NCI-H146 treated with DMSO at 0.1 percent for 48 hours (cell line): ENCODE results near the gene TTLL11.
"Not testable (repeated sequence)": the region's sequence is repeated elsewhere in the genome, so short reads cannot be mapped to it uniquely, and the experiment has no call there.

Source experiments
- DNase-seq: peaks from one replicate; lab custom pipeline; 2025; ENCODE audit not compliant: unreplicated experiment; lab: John Stamatoyannopoulos, UW

The TTLL11 gene

DNA sequence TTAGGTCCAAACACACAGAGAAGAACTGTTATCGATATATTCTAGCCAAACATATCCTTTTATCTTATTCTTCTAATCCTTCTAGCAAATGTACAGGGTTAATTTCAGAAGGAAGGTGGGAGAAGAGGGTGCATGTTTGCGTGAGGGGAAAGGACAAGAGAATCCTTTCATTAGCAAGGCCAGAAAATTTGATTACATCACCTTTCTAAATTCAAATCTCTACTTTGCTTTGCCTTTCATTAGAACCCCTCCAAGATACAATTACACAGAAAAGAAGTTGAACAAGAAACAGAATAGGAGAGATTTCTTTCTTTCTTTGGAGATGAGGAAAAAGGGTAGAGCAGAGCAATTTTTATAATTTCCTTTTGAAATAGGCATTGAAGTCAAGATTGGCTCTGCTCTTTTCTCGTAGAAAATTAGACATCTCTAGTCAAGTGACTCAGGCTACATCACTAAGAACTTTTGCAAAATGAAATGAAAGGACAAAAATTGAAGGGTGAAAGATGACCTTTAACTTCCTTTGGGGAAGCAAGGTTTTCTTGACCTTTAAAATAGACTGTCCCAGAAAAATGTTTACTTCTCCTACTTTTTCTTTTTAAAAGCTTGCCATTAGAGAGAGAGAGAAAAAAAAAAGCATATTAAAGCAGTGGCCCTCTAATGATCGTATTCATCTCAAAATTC, 81.2 kb downstream of the TTLL11 start:
- no peak for DNase-seq

DNA sequence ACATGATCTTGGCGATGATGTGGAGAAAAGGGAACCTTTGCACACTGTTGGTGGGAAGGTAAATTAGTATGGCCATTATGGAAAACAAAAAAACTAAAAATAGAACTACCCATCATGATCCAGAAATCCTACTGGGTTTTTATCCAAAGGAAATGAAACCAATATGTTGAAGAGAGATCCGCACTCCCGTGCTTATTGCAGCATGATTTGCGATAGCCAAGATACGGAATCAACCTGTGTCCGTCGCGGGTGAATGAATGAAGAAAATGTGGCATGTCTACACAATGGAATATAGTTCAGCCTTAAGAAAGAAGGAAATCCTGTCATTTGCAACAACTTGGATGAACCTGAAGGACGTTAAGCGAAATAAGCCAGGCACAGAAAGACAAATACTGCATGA, 84.5 kb downstream of the TTLL11 start:
- DNase-seq, result no peak

DNA sequence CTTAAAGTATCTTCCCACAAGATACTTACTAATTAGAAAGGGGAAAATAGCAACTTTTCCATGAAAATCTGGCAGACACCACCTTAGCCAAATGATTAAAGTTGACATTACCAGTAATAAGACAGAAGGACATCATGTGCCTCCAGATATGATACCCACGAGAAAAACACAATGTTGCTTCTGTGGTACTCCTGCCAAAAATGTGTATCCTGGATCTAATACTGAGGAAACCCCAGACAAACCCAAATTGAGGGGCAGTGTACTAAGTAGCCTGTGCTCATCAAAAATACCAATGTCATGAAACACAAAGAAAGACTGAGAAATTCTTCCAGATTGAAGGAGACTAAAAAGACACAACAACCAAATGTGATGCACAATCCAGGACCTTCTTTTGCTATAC, 85.3 kb downstream of the TTLL11 start:
- no peak for DNase-seq

DNA sequence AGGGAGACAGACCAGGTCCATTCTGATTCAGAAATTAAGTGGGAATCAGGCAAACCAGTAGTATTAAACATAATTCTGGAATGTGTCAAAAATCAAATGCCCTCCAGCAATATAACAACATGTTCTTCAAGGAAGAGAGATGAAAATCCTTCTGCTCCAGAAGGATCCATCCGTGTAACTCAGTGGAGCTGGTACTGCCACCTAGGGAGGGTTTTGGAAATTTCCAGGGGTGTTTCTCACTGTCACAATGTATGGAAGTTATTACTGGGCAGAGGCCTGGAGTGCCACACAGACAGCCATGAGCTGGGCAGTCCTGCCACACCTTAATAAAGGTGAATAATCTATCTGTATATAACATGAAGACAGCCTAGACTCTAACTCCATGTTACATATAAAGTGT, 87.5 kb downstream of the TTLL11 start:
- DNase-seq, result no peak

DNA sequence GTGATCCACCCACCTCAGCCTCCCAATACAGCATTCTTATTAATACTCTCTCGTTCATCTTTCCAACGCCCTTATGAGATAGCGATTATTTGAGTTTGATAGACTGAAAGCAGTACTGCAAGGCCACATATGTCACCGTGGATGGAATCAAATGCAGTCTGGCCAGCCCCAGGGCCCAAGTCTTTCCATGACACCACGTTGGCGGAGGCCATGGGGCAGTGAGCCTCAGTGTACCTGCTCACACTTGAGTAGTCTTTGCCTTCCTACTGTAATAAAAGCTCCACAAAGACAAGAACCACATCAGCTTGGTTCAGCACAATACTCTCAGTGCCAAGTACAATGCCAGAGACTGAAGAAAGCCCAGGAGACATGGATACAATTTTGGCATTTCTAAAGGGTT, 88.5 kb downstream of the TTLL11 start:
- no peak for DNase-seq

DNA sequence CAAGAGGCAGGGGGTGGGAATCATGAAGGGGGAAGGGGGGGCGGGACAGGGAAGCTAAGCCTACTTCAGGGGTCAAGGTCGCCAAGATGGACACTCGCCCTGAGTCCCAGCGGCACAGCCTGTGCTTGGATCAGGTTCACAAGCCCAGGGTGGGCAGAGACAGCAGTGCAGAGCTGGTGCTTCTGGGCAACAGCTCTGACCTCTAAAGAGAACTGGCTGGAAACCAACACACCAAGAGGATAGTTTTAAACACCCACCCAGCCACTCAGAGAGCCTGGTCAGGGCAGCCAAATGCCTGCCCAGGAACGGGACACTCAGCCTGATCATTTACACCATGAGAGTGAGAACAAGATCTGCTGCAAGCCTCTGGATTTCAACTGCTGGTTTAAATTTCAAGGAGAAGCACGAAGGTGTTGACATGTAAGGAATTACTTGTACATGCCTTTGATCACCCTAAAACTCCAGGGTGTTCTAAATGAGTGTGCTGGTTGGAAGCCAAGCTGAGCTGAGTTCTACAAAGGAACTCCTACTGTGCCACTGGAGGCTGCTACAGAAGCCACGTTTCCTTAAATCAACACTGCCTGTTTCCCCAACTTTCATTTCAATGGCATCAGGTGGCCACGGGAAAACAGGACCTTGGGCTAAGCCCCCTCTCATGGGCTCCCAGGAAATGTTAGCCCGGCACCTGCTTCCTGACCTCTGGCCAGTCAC, 91.5 kb downstream of the TTLL11 start:
- no peak for DNase-seq

DNA sequence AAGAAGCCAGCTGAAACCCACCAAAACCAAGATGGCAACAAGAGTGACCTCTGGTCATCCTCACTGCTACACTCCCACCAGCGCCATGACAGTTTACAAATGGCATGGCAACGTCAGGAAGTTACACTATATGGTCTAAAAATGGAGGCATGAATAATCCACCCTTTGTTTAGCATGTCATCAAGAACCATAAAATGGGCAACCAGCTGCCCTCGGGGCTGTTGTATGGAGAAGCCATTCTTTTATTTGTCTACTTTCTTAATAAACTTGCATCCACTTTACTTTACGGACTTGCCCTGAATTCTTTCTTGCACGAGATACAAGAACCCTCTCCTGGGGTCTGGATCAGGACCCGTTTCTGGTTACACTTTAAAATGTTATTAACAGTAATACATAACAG, 92.6 kb downstream of the TTLL11 start:
- not testable (repeated sequence) for DNase-seq

DNA sequence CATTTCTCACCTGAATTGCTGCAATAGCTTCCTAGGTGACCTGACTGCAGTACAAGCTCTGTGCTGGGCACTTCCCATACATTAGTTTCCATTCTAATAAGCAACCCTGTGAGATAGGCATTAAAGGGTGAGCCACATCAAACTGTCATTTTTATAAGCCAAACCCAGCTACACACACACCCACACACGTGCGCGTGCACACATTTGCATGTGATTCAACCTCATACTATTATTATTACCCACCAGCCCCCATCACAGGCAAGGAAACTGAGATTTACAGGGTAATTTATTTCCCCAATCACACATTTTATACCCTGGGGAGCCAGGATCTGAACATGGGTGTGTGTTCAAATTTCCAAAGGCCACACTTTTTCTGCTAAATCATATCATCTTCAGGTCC, 93.6 kb downstream of the TTLL11 start:
- no peak for DNase-seq

DNA sequence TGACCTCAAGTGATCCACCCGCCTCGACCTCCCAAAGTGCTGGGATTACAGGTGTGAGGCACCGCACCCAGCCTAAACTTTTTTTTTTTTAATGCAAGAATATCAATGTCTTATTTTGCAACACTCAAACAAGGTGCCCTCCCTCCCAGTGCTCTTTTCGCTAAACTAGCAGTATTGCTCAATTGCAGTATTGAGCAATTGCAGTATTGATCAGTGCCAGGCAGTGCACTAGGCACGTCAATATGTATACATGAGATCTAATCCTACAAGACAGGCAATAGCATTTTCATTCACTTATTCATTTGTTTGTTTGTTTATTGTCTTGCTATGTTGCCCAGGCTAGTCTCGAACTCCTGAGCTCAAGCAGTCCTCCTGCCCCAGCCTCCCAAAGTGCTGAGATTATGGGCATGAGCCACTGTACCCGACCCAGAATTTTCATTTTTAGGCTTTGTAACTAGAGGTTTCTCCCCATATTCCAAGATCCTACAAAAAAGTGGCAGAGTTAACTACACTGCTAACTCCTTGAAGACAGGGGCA, 94.5 kb downstream of the TTLL11 start:
- DNase-seq, result no peak

DNA sequence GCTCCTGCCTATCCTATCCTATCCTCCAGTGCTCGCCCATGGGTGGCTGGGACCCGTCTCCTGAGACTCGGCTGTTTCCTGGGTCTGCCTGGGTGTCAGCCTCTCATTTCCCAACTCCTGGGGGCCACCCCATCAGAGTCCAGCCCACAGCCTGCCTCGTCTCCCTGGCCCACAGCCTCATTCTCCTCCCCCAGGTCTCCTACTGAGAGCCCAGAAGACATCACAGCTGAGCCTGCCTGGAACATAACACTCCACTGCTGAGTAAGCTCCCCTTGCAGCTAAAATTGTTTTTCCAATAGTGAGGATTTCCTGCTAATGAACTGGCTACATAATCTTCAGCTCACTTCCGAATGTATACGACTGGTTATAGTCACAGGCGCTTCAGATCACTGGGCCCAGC, 95.3 kb downstream of the TTLL11 start:
- DNase-seq, result no peak

DNA sequence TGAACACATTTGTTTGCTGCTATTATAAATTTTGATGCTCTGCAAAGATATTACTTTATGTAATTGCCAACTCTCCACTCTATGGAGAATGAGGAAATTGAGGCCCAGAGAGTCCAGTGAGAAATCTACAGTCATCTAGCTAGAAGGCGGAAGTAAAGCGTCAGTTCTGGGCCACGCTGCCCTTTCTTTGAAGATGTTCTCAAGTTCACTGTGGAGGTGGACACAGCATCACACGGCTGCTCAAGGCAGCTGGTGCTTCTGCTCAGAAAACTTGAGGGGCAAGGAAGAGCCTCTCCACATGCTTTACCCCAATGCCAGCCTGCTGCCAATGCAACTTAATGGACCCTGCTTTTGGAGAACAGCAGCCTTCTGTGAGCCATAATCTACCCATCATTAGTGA, 96.3 kb downstream of the TTLL11 start:
- DNase-seq, result no peak

DNA sequence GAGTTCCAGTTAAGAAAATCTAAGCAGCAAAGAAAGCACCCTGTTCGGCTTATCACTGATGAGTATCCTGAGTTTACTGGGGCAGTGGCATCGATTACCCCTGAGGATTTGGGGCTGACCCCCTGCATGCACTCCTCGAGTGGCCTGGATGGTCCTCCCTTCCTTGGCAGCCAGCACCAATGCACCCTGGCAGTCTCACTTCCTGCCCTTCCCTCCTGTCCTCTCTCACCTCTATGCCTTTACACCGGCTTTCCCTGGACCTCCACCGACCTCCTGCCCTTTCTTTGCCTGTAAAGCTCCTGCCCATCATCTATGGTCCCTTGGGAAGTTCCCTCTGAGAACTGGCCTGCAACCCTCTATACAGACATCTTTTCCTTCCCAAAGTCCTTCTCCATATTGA, 97.1 kb downstream of the TTLL11 start:
- DNase-seq, result no peak

DNA sequence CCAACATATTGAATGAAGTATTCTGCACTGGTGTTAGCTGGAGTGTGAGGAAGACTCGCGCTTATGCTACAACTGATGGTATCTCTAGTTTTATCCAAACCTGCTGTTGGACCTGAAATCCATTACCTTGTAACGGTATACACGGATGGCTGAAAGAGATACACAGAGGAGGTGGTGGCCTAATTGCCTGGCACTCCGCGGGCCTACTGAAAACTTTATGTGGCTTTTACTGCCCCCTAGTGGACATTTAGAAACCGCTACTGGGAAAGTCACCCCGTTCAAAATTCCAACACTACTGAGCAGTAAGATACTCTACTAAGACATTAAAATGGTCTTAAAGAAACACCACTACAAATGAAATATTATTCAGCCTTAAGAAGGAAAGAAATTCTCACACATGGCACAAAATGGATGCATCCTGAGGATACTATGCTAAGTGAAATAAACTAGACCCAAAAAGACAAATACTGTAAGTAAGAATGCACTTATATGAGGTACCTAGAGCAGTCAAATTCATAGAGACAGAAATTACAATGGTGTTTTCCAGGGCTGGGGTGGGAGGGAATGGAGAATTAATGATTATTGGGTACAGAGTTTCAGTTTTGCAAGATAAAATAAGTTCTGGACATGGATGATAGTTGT, 100.4 kb downstream of the TTLL11 start:
- DNase-seq, result peak; percentile 18

DNA sequence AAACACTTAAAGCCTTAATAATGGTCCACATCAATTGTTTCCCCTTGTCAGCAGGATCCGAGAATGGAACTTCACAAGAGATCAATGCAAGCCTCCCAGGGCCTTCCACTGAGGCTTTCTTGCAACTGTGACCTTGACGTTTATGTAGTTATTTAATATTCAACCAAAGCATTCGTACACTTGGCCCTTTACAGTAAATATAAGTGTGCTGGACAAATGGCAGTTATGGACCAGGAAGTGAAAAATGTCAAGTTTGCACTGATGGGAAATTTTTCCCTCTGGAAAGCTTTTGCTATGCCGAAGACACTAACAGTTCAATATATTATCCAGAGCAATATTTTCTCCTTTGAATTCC, 101.8 kb downstream of the TTLL11 start:
- DNase-seq, result no peak

DNA sequence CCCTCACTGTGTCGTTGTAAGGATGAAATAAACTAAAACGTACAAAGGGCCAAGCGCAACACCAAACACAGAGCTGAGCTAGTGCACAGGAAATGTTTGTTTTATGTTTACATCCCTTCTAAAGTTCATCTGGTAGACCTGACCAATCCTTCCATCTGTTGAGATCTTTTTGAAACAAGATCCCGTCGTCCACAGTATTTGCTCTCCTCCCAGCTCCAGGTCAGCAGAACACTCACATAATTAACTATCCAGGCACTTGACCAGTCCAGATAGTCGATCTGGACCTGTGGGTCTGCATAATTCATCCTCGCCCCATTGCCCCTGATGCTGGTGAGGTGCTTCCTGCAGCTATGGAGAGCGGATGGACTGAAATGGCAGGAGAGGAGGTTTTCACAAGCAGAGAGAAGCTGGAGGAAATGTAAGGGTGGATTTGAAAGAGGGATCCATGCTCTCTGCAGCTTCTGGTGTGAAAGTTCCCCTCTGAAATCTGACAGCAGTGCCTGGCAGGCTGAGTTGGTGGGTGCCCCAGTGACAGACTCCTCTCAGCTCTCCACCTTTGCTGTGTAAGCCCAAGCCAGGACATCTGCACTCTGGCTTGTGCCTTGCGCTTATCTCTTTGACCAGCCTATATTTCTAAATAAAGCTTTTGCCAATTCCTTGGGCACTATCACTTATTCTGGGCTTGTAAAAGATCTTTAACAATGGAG, 102.4 kb downstream of the TTLL11 start:
- no peak for DNase-seq

DNA sequence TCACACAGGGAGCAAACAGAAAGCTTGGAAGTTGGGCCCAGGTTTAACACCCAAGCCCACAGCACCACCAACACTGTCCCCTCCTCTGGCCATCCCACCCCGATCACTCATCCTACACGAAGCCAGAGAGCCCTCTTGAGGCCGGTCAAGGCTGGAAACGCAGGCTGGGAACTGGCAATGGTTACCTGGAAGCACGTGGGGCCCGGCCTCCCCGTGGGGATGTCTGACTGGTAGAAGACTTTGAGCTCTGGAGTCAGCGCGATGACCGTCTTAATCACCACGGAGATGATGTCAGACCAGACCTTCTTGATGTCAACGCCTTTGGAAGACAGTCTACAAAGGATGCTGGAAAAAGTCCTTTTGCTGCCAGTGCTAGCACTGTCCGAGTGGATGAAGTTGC, 104.1 kb downstream of the TTLL11 start:
- no peak for DNase-seq

DNA sequence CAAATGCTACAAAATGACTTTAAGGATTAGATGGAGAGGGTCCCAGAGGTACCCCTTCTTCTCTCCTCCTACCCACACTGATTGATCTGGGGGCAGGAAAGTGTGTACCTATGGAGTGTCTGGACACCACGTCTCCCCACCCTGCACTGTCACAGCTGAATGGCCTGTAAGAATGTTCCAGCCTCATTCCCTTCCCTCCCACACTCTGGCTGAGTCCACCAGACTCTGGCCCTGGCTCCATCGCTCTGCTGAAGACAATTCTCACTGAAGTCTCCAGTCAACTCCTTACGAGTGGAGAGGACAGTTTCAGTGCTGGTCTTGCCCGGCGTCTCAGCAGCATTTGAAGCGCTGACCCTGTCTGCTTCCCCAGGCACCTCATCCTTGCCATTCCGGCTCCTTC, 105.8 kb downstream of the TTLL11 start:
- no peak for DNase-seq

DNA sequence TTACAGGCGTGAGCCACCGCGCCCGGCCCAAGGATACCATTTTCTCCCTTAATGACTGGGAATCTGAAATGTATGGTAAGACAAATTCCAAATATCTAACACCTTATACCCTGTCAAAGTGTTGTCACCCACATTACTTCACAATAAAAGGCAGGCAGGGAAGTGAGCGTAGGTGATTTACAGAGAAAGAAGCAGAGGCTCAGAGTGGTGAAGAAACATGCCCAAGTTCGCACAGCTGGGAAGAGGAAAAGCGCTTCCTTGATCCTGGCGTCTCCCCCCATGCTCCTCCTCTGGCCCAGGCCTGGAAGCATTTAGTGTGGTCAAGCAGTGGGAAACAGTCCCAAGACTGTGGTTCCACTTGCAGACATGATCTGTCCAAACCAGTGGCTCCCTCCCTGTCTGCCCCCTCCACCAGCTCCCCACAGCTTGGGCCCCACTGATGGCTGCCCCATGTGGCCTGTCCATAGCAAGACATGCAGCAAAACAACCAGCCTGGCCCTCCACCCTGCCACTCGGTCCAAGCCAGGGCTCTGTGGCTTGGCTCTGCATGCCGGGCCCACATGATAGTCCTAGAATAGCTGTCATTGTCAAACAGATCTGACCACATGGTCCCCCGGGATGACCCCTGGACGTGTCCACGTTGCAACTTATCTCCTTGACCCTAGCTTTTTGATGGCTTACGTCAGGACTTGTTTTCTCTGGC, 107.2 kb downstream of the TTLL11 start:
- DNase-seq, result no peak

DNA sequence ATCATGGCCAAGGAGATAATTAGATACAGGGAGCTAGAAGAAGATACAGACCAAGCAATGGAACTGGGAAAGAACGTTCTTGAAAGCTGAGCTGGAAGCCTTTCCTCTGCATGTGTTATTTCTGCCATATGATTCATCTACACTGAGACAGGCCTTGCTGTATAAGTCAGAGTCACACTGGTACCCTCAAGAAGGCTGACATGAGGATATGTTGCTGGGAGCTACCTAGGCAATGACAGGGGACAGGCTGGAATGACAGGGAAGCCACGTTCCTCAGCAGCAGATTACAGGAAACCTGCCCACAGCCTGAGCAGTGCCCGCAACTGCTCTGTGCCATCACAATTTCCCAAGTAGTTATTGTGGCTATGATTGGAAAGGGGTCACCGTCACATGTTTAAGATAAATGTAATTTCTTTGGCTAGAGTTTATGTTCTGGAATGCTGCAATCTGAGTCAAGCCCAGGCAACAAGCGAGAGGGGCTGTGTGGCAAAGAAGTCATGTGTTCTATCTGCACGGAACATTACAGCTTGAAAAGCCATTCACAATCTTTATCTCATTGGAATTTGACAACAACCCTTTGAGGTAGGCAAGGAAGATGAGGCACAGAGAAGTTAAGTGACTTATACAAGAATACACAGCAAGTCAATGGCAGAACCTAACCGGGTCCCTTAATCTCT, 108.2 kb downstream of the TTLL11 start:
- DNase-seq, result no peak

DNA sequence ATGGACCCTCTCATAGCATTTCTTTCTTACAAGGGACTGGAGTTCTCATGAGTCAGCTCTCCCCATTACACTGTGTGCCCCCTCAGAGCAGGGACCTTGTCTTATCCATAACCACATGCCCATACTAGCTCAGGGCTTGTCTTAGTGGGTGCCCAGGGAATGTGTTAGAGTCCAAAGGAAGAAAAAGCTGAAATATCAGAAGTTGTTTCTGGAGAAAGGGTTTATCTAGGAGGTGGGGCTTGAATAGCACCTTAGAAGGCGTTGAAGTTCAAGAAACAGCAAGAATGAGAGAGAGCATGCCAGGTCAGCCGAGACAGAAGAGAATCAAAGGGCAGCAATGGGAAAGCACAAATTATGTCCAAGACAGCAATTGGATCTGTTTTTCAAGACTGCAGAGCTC, 109.4 kb downstream of the TTLL11 start:
- no peak for DNase-seq
